DOHH2 (cell line): Measurements from ENCODE around the gene GCNA.
A peak's percentile ranks its signal among the peaks of the same experiment; 100 is the strongest.

ENCODE experiments used
- H3F3A ChIP-seq: fragments of 200-600 bp; sonication (generic), shearing (Covaris generic); 2 replicates; pipeline ENCODE4 v1.6.0; 2016; ENCODE audit warnings: antibody characterized with exemption, mild to moderate bottlenecking; ENCODE audit not compliant: control insufficient read depth, insufficient read depth
- H3K27ac ChIP-seq: fragments of 200-600 bp; sonication (generic); 2 replicates; pipeline ENCODE4 v1.5.1; 2014; ENCODE audit warnings: low read depth, mild to moderate bottlenecking, low read length, moderate library complexity
- H3K27me3 ChIP-seq: fragments of 200-600 bp; sonication (generic); 2 replicates; pipeline ENCODE4 v1.6.1; 2014; ENCODE audit warnings: mild to moderate bottlenecking, low read length, mixed read lengths; ENCODE audit not compliant: control insufficient read depth
- H3K36me3 ChIP-seq: fragments of 200-600 bp; sonication (generic); 2 replicates; pipeline ENCODE4 v1.6.1; 2014; ENCODE audit warnings: mild to moderate bottlenecking, low read length, moderate library complexity, mixed read lengths; ENCODE audit not compliant: control insufficient read depth
- H3K4me1 ChIP-seq: fragments of 200-600 bp; sonication (generic); 2 replicates; pipeline ENCODE4 v1.6.1; 2014; ENCODE audit warnings: mild to moderate bottlenecking, low read length, mixed read lengths; ENCODE audit not compliant: control insufficient read depth
- H3K4me2 ChIP-seq: fragments of 200-600 bp; sonication (generic); 2 replicates; pipeline ENCODE4 v1.6.0; 2014; ENCODE audit warnings: mild to moderate bottlenecking, low read length, moderate library complexity
- H3K4me3 ChIP-seq: fragments of 200-600 bp; sonication (generic); 2 replicates; pipeline ENCODE4 v1.5.1; 2014; ENCODE audit warnings: mild to moderate bottlenecking, low read length, mixed read lengths
- H3K79me2 ChIP-seq: fragments of 200-600 bp; sonication (generic); 2 replicates; pipeline ENCODE4 v1.6.1; 2014; ENCODE audit warnings: mild to moderate bottlenecking, low read length, mixed read lengths; ENCODE audit not compliant: control insufficient read depth
- H3K9me2 ChIP-seq: fragments of 200-600 bp; sonication (generic); replicated peaks from 2 replicates; pipeline ENCODE4 v1.6.1; 2014; ENCODE audit warnings: mild to moderate bottlenecking, low read length, mixed read lengths; ENCODE audit not compliant: control insufficient read depth
- H3K9me3 ChIP-seq: fragments of 200-600 bp; sonication (generic); 2 replicates; pipeline ENCODE4 v1.6.1; 2014; ENCODE audit warnings: antibody characterized with exemption, low read length, mixed read lengths; ENCODE audit not compliant: control insufficient read depth, insufficient read depth
- H4K20me1 ChIP-seq: fragments of 200-600 bp; sonication (generic); 2 replicates; pipeline ENCODE4 v1.6.0; 2014; ENCODE audit warnings: low read depth, mild to moderate bottlenecking, antibody characterized with exemption, low read length, moderate library complexity; ENCODE audit not compliant: control insufficient read depth, insufficient read depth
- CTCF ChIP-seq: fragments of 200-600 bp; sonication (generic); IDR thresholded peaks from one replicate; pipeline ENCODE4 v1.5.1; 2014; ENCODE audit warnings: antibody characterized with exemption, mild to moderate bottlenecking, low read depth, low read length; ENCODE audit not compliant: poor library complexity, severe bottlenecking
- EZH2phosphoT487 ChIP-seq: fragments of 200-600 bp; sonication (generic); IDR thresholded peaks from 2 replicates; pipeline ENCODE4 v1.6.1; 2017; ENCODE audit warnings: borderline replicate concordance, mild to moderate bottlenecking, antibody characterized with exemption, low read length, moderate library complexity, mixed read lengths

GCNA gene

GRCh38 chrX:71622576-71623450 lies 44.6 kb downstream of the GCNA start:
- no peak for TF ChIP-seq EZH2phosphoT487
- TF ChIP-seq CTCF = peak; percentile 12
- H3K79me2 ChIP-seq = no peaks in the 10 kb centered on the region
- no peaks in the 10 kb centered on the region for H3K9me2 ChIP-seq
- H3K9me3 ChIP-seq = no peaks in the 10 kb centered on the region
- no peak overlapping the region for H3K4me3 ChIP-seq
- H4K20me1 ChIP-seq = no peaks in the 10 kb centered on the region
- H3K36me3 ChIP-seq = no peaks in the 10 kb centered on the region
- no peaks in the 10 kb centered on the region for H3F3A ChIP-seq
- H3K4me1 ChIP-seq = peaks cover 18% of the 10 kb centered on the region
- H3K27ac ChIP-seq = no peak overlapping the region
- H3K27me3 ChIP-seq = no peaks in the 10 kb centered on the region
- H3K4me2 ChIP-seq = peak overlapping the region; percentile 37

GRCh38 chrX:71623714-71624113 lies 45.5 kb downstream of the GCNA start:
- no peak for TF ChIP-seq CTCF
- TF ChIP-seq EZH2phosphoT487 = no peak
- no peaks in the 10 kb centered on the region for H3K79me2 ChIP-seq
- H4K20me1 ChIP-seq = no peaks in the 10 kb centered on the region
- H3K36me3 ChIP-seq = no peaks in the 10 kb centered on the region
- H3K9me3 ChIP-seq = no peaks in the 10 kb centered on the region
- H3K4me2 ChIP-seq = no peak overlapping the region
- H3F3A ChIP-seq = no peaks in the 10 kb centered on the region
- H3K9me2 ChIP-seq = no peaks in the 10 kb centered on the region
- H3K4me3 ChIP-seq = no peak overlapping the region
- H3K27ac ChIP-seq = no peak overlapping the region
- peaks cover 18% of the 10 kb centered on the region for H3K4me1 ChIP-seq
- H3K27me3 ChIP-seq = no peaks in the 10 kb centered on the region

GRCh38 chrX:71625471-71625870 lies 47.2 kb downstream of the GCNA start:
- Histone ChIP-seq H4K20me1 (no peaks in the 10 kb centered on the region), H3K4me2 (no peak overlapping the region), H3K4me1 (peaks cover 28% of the 10 kb centered on the region), H3K27me3 (no peaks in the 10 kb centered on the region), H3K27ac (no peak overlapping the region), H3K9me3 (no peaks in the 10 kb centered on the region), H3K4me3 (no peak overlapping the region), H3K79me2 (no peaks in the 10 kb centered on the region), H3F3A (no peaks in the 10 kb centered on the region), H3K9me2 (no peaks in the 10 kb centered on the region), H3K36me3 (no peaks in the 10 kb centered on the region)
- TF ChIP-seq CTCF = no peak
- no peak for TF ChIP-seq EZH2phosphoT487
